ENCODE measurements around the gene KMT5B. TPM values are rescaled to one million over a fixed set of nuclear protein-coding genes. Genes with fewer than 3 reads are reported as not detected.
A peak's percentile ranks its signal among the peaks of the same experiment; 100 is the strongest.

Gene KMT5B
- total and polyA plus RNA-seq, 2 donors (not counting 1 experiment from before 2014, with no cell fraction given), result 13.0 to 24.3 TPM

- Histone ChIP-seq H3K79me2 (ENCODE audit: control insufficient read depth, insufficient read depth, low read length) (peaks cover 2% of the 10 kb centered on the region), H3K4me1 (ENCODE audit: control insufficient read depth, extremely low read depth, insufficient read depth, low read length) (peaks cover 6% of the 10 kb centered on the region), H3K36me3 (ENCODE audit: control insufficient read depth, insufficient read depth, low read length) (no peaks in the 10 kb centered on the region), H3K4me2 (ENCODE audit: extremely low read depth, insufficient read depth, low read length) (no peak overlapping the region), H3K4me3 (replicated peaks in 1 of 4; ENCODE audit: control extremely low read depth in 1 of 4, insufficient read depth in 1 of 4, low read depth in 3 of 4, low read length in 4 of 4) (peak overlapping the region in 2 of 4 experiments; percentile 1), H3K27me3 (ENCODE audit: control insufficient read depth, insufficient read depth, low read length) (no peaks in the 10 kb centered on the region), H3K9ac (ENCODE audit: insufficient read depth, low read length) (no peak overlapping the region), H3K9me3 (ENCODE audit: control insufficient read depth, insufficient read depth, low read depth, low read length) (no peaks in the 10 kb centered on the region), H2AFZ (ENCODE audit: low read length) (no peak overlapping the region), H4K20me1 (ENCODE audit: control insufficient read depth, extremely low read depth, insufficient read depth, low read length) (peaks cover 2% of the 10 kb centered on the region), H3K27ac (ENCODE audit: insufficient read depth, low read length) (no peak overlapping the region)
- TF ChIP-seq CTCF (conservative IDR thresholded peaks at IDR 0.05 in 1 of 2, IDR thresholded peaks at IDR 0.05 in 1 of 2; ENCODE audit: low read depth in 1 of 2, low read length in 2 of 2), result no peak
- TF ChIP-seq EZH2 (IDR thresholded peaks at IDR 0.05; ENCODE audit: low read length, missing control alignments), result no peak
- DNase-seq (ENCODE audit: low read depth in 2 of 2), result peak in 1 of 2 donors; percentile 32
Measured at GRCh38 chr11:68118706-68119448, 94.2 kb downstream of the KMT5B start.

GRCh38 chr11:68117853-68118470, 95.1 kb downstream of the KMT5B start:
- DNase-seq (ENCODE audit: low read depth in 2 of 2), result peak in 1 of 2 donors; percentile 40
- Histone ChIP-seq H4K20me1 (ENCODE audit: control insufficient read depth, extremely low read depth, insufficient read depth, low read length) (peaks cover 2% of the 10 kb centered on the region), H3K79me2 (ENCODE audit: control insufficient read depth, insufficient read depth, low read length) (peaks cover 2% of the 10 kb centered on the region), H3K27ac (ENCODE audit: insufficient read depth, low read length) (no peak overlapping the region), H3K9ac (ENCODE audit: insufficient read depth, low read length) (no peak overlapping the region), H3K4me1 (ENCODE audit: control insufficient read depth, extremely low read depth, insufficient read depth, low read length) (peaks cover 6% of the 10 kb centered on the region), H3K4me3 (replicated peaks in 1 of 4; ENCODE audit: control extremely low read depth in 1 of 4, insufficient read depth in 1 of 4, low read depth in 3 of 4, low read length in 4 of 4) (no peak overlapping the region), H3K27me3 (ENCODE audit: control insufficient read depth, insufficient read depth, low read length) (no peaks in the 10 kb centered on the region), H3K36me3 (ENCODE audit: control insufficient read depth, insufficient read depth, low read length) (no peaks in the 10 kb centered on the region), H2AFZ (ENCODE audit: low read length) (no peak overlapping the region), H3K9me3 (ENCODE audit: control insufficient read depth, insufficient read depth, low read depth, low read length) (no peaks in the 10 kb centered on the region), H3K4me2 (ENCODE audit: extremely low read depth, insufficient read depth, low read length) (no peak overlapping the region)
- no peak for TF ChIP-seq CTCF (conservative IDR thresholded peaks at IDR 0.05 in 1 of 2, IDR thresholded peaks at IDR 0.05 in 1 of 2; ENCODE audit: low read depth in 1 of 2, low read length in 2 of 2)
- no peak for TF ChIP-seq EZH2 (IDR thresholded peaks at IDR 0.05; ENCODE audit: low read length, missing control alignments)

GRCh38 chr11:68116974-68117373, 96.1 kb downstream of the KMT5B start:
- Histone ChIP-seq H3K27me3 (ENCODE audit: control insufficient read depth, insufficient read depth, low read length) (no peaks in the 10 kb centered on the region), H2AFZ (ENCODE audit: low read length) (no peak overlapping the region), H3K27ac (ENCODE audit: insufficient read depth, low read length) (no peak overlapping the region), H3K36me3 (ENCODE audit: control insufficient read depth, insufficient read depth, low read length) (no peaks in the 10 kb centered on the region), H3K4me1 (ENCODE audit: control insufficient read depth, extremely low read depth, insufficient read depth, low read length) (peaks cover 4% of the 10 kb centered on the region), H3K9me3 (ENCODE audit: control insufficient read depth, insufficient read depth, low read depth, low read length) (no peaks in the 10 kb centered on the region), H3K4me2 (ENCODE audit: extremely low read depth, insufficient read depth, low read length) (no peak overlapping the region), H3K4me3 (replicated peaks in 1 of 4; ENCODE audit: control extremely low read depth in 1 of 4, insufficient read depth in 1 of 4, low read depth in 3 of 4, low read length in 4 of 4) (no peak overlapping the region), H3K9ac (ENCODE audit: insufficient read depth, low read length) (no peak overlapping the region), H3K79me2 (ENCODE audit: control insufficient read depth, insufficient read depth, low read length) (peaks cover 2% of the 10 kb centered on the region), H4K20me1 (ENCODE audit: control insufficient read depth, extremely low read depth, insufficient read depth, low read length) (peaks cover 2% of the 10 kb centered on the region)
- TF ChIP-seq EZH2 (IDR thresholded peaks at IDR 0.05; ENCODE audit: low read length, missing control alignments), result no peak
- DNase-seq (ENCODE audit: low read depth in 2 of 2), result no peak

Data from fibroblast of lung (primary cell).